Activated CD4-positive, alpha-beta T cell treated with anti-CD3 and anti-CD28 coated beads, Interleukin-2, amount 50 U/mL, for 4 hours (primary cell): ENCODE data around the gene EXOC4.
"Not testable (repeated sequence)": the region's sequence is repeated elsewhere in the genome, so short reads cannot be mapped to it uniquely, and the experiment has no call there.

Source experiments
- DNase-seq, 2 experiments: peaks; one replicate each; pipeline ENCODE4 v3.0.0-alpha.2; 2020

EXOC4 gene

DNA sequence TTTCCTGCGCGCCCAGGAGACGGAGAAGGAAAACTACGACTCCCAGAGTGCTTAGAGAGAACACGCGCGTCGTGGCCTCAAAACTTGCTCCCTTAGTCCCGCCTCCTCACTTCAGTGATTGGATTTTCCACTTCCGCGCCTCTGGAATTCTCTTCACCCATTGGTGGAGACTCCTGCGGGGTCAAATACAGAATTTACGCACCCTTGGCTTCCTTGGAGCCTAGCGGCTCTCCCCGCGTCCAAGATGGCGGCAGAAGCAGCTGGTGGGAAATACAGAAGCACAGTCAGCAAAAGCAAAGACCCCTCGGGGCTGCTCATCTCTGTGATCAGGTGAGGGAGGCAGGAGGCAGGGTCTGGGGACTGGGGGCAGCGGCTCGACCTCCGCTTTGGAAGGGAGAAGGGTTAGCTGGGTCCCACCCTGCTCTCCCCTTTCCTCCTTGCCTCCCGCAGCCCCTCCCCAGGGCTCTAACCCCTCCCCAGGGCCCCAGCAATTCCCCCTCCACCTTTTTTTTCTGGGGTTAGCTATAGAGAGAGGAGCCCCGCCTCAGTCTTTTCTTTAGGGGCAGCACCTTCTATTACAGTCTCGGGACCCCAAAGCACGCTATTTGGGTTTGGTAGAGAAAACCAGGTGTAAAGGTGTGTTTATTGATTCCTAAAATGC lies at the start of gene EXOC4:
Gene EXOC4, plus strand, starts transcription at position 221 of the 661 bp plus-strand sequence.
- peak; percentile 86 for DNase-seq

- no peak for DNase-seq
Observed at GRCh38 chr7:133203490-133203889, 49.4 kb upstream of the EXOC4 start.

GRCh38 chr7:133207687-133208086 lies 45.2 kb upstream of the EXOC4 start:
- DNase-seq: no peak

- DNase-seq: not testable (repeated sequence)
Observed at GRCh38 chr7:133210817-133211216, 42.1 kb upstream of the EXOC4 start.

DNA sequence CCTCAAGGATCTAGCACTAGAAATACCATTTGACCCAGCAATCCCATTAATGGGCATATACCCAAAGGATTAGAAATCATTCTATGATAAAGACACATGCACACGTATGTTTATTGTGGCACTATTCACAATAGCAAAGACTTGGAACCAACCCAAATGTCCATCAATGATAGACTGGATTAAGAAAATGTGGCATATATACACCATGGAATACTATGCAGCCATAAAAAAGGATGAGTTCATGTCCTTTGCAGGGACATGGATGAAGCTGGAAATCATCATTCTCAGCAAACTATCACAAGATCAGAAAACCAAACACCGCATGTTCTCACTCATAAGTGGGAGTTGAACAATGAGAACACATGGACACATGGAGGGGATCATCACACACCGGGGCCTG lies 39.1 kb upstream of the EXOC4 start:
- not testable (repeated sequence) for DNase-seq

DNA sequence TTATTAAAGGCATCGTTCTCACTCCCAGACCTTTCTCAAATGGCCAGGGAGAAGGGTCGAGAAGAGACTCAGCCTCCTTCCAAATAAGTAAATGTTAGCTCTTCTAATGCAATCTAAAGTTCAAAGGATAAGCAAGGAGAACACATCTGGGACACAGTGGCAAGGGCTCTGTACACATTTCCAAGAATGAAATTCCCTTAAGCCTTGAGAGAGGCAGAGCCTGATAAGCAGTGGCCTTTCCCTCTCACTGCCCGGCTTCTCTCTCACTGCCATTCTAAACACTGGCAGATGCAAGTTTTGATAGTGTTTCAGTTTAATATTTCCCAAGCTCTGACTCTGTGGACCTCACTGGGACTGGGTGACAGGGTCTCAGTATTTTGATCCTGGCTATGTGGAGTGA lies 35.1 kb upstream of the EXOC4 start:
- no peak for DNase-seq

- DNase-seq: peak; percentile 18 to 20
Observed at GRCh38 chr7:133230591-133231194, 22.2 kb upstream of the EXOC4 start.

DNA sequence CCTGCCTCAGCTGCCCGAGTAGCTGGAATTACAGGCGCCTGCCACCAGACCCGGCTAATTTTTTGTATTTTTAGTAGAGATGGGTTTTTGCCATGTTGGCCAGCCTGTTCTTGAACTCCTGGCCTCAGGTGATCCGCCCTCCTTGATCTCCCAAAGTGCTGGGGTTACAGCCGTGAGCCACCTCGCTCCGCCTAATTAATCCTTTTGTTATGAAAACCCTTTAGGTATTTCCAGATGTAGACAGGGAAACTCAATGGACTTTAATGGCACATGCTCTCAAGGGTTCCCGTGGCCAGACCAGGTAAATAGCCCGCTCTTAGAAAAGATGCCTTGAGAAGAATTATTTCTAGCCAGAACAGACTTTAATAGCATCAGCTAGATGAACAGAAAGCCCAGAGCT lies 19.7 kb upstream of the EXOC4 start:
- DNase-seq: no peak

- no peak for DNase-seq
Observed at GRCh38 chr7:133234961-133235875, 17.7 kb upstream of the EXOC4 start.

- no peak for DNase-seq
Observed at GRCh38 chr7:133237545-133237944, 15.3 kb upstream of the EXOC4 start.

GRCh38 chr7:133240302-133240701 lies 12.6 kb upstream of the EXOC4 start:
- no peak for DNase-seq

- no peak for DNase-seq
Observed at GRCh38 chr7:133246558-133246957, 6.3 kb upstream of the EXOC4 start.

DNA sequence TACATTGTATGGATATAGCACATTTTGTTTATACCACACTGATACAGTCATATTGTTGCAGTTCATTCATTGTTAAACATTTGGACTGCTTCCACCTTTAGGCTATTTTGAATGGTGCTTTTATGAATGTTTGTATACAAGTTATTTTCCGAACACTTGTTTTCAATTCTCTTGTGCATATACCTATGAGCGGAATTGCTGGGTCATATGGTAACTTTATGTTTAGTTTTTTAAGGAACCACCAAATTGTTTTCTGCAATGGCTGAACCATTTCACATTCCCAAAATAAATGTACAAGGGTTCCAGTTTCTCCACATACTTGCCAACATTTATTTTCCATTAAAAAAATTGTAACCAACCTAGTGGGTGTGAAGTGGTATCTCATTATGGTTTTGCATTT lies 4.0 kb upstream of the EXOC4 start:
- DNase-seq: no peak

- no peak for DNase-seq
Observed at GRCh38 chr7:133252506-133252857, 396 bp upstream of the EXOC4 start.

DNA sequence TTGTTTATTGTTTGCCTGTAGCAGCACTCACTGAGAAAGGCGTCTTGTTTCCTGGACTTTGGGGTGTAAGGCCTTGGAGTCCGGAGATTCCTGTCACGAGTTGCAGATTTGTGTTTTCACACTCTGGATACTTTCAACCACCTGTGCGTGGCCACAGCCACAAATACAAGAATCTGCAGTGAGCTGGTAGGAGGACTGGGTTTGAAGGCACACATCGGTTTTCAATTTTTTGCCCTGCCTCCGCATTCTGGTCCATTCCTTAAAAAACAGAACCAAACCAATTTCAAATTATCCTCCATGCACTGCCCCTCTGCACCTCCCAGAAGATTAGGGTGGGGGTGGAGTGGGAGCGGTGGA lies 619 bp downstream of the EXOC4 start:
- DNase-seq: no peak

- DNase-seq: no peak
Observed at GRCh38 chr7:133255486-133255885, 2.6 kb downstream of the EXOC4 start.

- DNase-seq: no peak
Observed at GRCh38 chr7:133258174-133258573, 5.3 kb downstream of the EXOC4 start.

- DNase-seq: no peak
Observed at GRCh38 chr7:133265821-133266220, 12.9 kb downstream of the EXOC4 start.

GRCh38 chr7:133268355-133268754 lies 15.5 kb downstream of the EXOC4 start:
- no peak for DNase-seq

GRCh38 chr7:133272336-133272735 lies 19.5 kb downstream of the EXOC4 start:
- no peak for DNase-seq

DNA sequence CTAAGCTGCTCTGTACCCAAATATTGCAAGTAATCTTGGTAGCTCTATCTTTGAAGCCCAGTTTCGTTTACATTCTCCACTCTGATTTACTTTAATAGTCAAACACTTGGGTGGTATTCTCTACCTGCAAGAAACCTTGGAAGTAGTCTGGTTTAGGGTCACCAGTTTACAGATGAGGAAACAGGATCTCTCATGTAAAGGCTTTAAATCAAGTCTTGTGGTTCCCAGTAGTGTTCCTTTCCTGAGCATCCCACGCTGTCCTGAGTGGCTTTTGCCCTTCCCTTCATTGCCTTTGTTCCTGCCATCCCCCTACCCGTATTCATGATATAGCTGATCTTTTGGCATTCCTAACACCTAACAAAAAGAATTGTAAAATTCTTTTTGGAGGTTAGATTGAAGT lies 20.3 kb downstream of the EXOC4 start:
- no peak for DNase-seq

DNA sequence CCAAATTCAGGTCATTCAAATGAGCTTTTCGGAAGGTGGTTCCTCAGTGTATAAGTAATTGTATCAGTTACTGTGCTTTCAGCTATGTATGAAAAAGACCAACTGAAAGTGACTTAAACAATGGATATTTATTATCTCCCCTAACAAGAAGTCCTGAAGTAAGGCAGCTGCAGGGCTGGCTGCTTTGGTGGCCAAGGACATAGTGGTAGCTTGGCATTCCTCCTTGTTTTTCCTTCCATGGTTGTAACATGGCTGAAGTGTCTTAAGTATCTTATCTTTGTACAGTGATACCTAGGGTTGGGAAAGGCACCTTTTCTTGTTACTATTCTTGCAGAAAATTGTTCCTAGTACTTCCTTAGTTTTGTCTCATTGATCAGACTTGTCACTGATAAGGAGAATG lies 21.4 kb downstream of the EXOC4 start:
- DNase-seq: no peak

DNA sequence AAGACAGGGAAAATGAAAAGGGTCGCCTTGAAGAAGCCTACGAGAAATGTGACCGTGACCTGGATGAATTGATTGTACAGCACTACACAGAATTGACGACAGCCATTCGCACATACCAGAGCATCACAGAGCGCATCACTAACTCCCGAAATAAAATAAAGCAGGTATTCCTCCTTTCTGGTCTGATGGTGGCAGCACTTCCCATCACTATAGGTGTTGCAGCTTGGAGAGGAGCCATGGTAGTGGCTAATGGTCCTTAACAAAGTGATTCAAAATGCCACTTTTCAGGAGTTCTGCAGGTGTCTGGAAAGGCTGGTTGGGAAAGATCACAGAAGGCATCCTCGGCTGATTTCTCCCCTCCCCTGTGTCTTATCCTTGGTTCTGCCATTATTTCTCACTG lies 22.1 kb downstream of the EXOC4 start:
- no peak for DNase-seq

- no peak for DNase-seq
Observed at GRCh38 chr7:133275446-133276095, 22.7 kb downstream of the EXOC4 start.
